Stomach (tissue), 9 donors: ENCODE data around the gene SDSL. TPM values are rescaled to one million over a fixed set of nuclear protein-coding genes. Genes with fewer than 3 reads are reported as not detected.

Experiments
- DNase-seq, 2 donors: peaks; one replicate each; pipeline versions ENCODE4 v3.0.0 to v3.0.0-alpha.2; 2013 to 2019
- H3K27ac ChIP-seq, 5 donors: fragments of 200-600 bp in 4 of 5; sonication (generic) in 4 of 5; one replicate each; pipeline ENCODE4 v1.5.1; 2013 to 2019; ENCODE audit warnings: mild to moderate bottlenecking in 1 of 5, moderate library complexity in 1 of 5
- H3K27me3 ChIP-seq, 3 donors: fragments of 200-600 bp; sonication (generic); one replicate each; pipeline ENCODE4 v1.5.1; 2017 to 2019; ENCODE audit warnings: mixed run types in 1 of 3
- H3K36me3 ChIP-seq, 4 donors: fragments of 200-600 bp; sonication (generic); 1 replicate in 3 of 4; 2 replicates in 1 of 4; pipeline ENCODE4 v1.5.1; 2016 to 2019
- H3K4me1 ChIP-seq, 4 donors: fragments of 200-600 bp; sonication (generic); one replicate each; pipeline ENCODE4 v1.5.1; 2016 to 2019
- H3K4me3 ChIP-seq, 4 donors: fragments of 200-600 bp; sonication (generic) in 3 of 4; one replicate each; pipeline ENCODE4 v1.5.1; 2016 to 2019; ENCODE audit warnings: mild to moderate bottlenecking in 1 of 4
- H3K9me3 ChIP-seq, 4 donors: fragments of 200-600 bp; sonication (generic); one replicate each; pipeline ENCODE4 v1.5.1; 2016 to 2019
- CTCF ChIP-seq, 7 experiments: fragments of 450-650 bp in 4 of 7; fragments of 200-600 bp in 3 of 7; sonication (generic) in 3 of 7; IDR thresholded peaks; one replicate each; pipeline ENCODE4 v1.5.1; 2016 to 2019; ENCODE audit warnings: antibody characterized with exemption in 7 of 7, control low read depth in 2 of 7, mild to moderate bottlenecking in 1 of 7
- EP300 ChIP-seq: sonication (generic); formaldehyde crosslinking; IDR thresholded peaks from one replicate; pipeline ENCODE4 v1.6.1; 2017; ENCODE audit warnings: antibody characterized with exemption
- POLR2A ChIP-seq, 4 donors: fragments of 450-650 bp; IDR thresholded peaks; one replicate each; pipeline ENCODE4 v1.6.1; 2016; ENCODE audit warnings: antibody characterized with exemption in 4 of 4, control low read depth in 2 of 4, mild to moderate bottlenecking in 1 of 4, moderate library complexity in 1 of 4
- POLR2AphosphoS5 ChIP-seq, 3 donors: sonication (generic); formaldehyde crosslinking; IDR thresholded peaks; one replicate each; pipeline ENCODE4 v1.6.1; 2016; ENCODE audit warnings: antibody characterized with exemption in 3 of 3
- WGBS, 5 donors: extraction: QIAGEN DNeasy Blood & Tissue Kit in 3 of 5; methylation state at CpG; one replicate each; pipeline versions ENCODE4 v1.1.5 to v1.1.7; 2013 to 2018; 5-methylcytosine and 5-hydroxymethylcytosine counted together
- intact Hi-C: fragments of 100-400 bp; cut with DNase I; formaldehyde crosslinking; loops from one replicate; pipeline ENCODE4 v1.15.1; 2023; ENCODE audit warnings: low total_unique reads
- polyA plus RNA-seq, 3 donors: library from polyadenylated mRNA; stranded (reverse); fragments of 200-250 nt; gene quantifications; one replicate each; pipeline ENCODE4 v1.2.3, GENCODE V29; 2013
- total RNA-seq, 5 donors: library from RNA; depleted of rRNA; stranded (reverse); fragments of >200 nt; gene quantifications; one replicate each; pipeline versions ENCODE4 v1.1.0 to v1.2.3, GENCODE V29; 2014 to 2016
- donor health status: healthy with polysubstance abuse.
- donor health status: Bipolar disorder and iron deficiency.
- donor health status: healthy.

The SDSL gene
- total and polyA plus RNA-seq, 8 donors, result 5.9 to 27.2 (median 15.1) TPM; not detected in 2

GRCh38 chr12:113466454-113467141 is 44.4 kb downstream of the SDSL start:
- no peaks in the 10 kb centered on the region for H3K9me3 ChIP-seq
- H3K27ac ChIP-seq, result no peak overlapping the region
- H3K27me3 ChIP-seq, result peaks cover 38 to 100% (median 98%) of the 10 kb centered on the region in 3 donors
- DNase-seq, result no peak
- no peaks in the 10 kb centered on the region for H3K36me3 ChIP-seq
- H3K4me3 ChIP-seq, result peak overlapping the region; percentile 23 to 50 (median 42)
- intact Hi-C loops, result loop anchor here (10.0 kb wide), 1 partner anchor 448 kb away; no protein-coding TSS in a partner anchor
- peaks cover 47 to 72% (median 61%) of the 10 kb centered on the region in 4 donors for H3K4me1 ChIP-seq
- WGBS, 5 donors, result 5 to 7% (median 5%) methylated on average over 20 to 26 of the region's 26 CpGs
- TF ChIP-seq POLR2AphosphoS5 (IDR thresholded peaks at IDR 0.05), result no peak
- no peak for TF ChIP-seq POLR2A (IDR thresholded peaks at IDR 0.05)
- TF ChIP-seq EP300, result no peak
- no peak for TF ChIP-seq CTCF (IDR thresholded peaks at IDR 0.05)

GRCh38 chr12:113467142-113467501 is 44.9 kb downstream of the SDSL start:
- no peaks in the 10 kb centered on the region for H3K9me3 ChIP-seq
- no peaks in the 10 kb centered on the region for H3K36me3 ChIP-seq
- H3K4me1 ChIP-seq, result peaks cover 47 to 77% (median 63%) of the 10 kb centered on the region in 4 donors
- peak overlapping the region; percentile 23 to 50 (median 42) for H3K4me3 ChIP-seq
- no peak for TF ChIP-seq CTCF (IDR thresholded peaks at IDR 0.05)
- TF ChIP-seq POLR2A (IDR thresholded peaks at IDR 0.05), result no peak
- no peak for DNase-seq
- no peak overlapping the region for H3K27ac ChIP-seq
- 3 to 14% (median 7%) methylated on average over 10 to 31 of the region's 31 CpGs for WGBS, 5 donors
- intact Hi-C loops, result loop anchor here (10.0 kb wide), 1 partner anchor 448 kb away; no protein-coding TSS in a partner anchor
- peaks cover 39 to 100% (median 100%) of the 10 kb centered on the region in 3 donors for H3K27me3 ChIP-seq

GRCh38 chr12:113467502-113468364 is 45.6 kb downstream of the SDSL start:
- WGBS, 5 donors, result 0 to 2% (median 2%) methylated on average over 29 to 78 of the region's 78 CpGs
- Histone ChIP-seq H3K27me3 (peaks cover 45 to 100% (median 100%) of the 10 kb centered on the region in 3 donors), H3K4me3 (peak overlapping the region; percentile 23 to 50 (median 42)), H3K9me3 (no peaks in the 10 kb centered on the region), H3K36me3 (no peaks in the 10 kb centered on the region), H3K27ac (no peak overlapping the region), H3K4me1 (peaks cover 44 to 75% (median 57%) of the 10 kb centered on the region in 4 donors)
- peak in 1 of 2 donors; percentile 60 for DNase-seq
- no peak for TF ChIP-seq EP300
- TF ChIP-seq POLR2AphosphoS5 (IDR thresholded peaks at IDR 0.05), result no peak
- no peak for TF ChIP-seq POLR2A (IDR thresholded peaks at IDR 0.05)
- TF ChIP-seq CTCF (IDR thresholded peaks at IDR 0.05), result no peak
- intact Hi-C loops, result loop anchor here (10.0 kb wide), 1 partner anchor 447 kb away; no protein-coding TSS in a partner anchor
